ENCODE data around the gene GALR2.

Gene GALR2

DNA sequence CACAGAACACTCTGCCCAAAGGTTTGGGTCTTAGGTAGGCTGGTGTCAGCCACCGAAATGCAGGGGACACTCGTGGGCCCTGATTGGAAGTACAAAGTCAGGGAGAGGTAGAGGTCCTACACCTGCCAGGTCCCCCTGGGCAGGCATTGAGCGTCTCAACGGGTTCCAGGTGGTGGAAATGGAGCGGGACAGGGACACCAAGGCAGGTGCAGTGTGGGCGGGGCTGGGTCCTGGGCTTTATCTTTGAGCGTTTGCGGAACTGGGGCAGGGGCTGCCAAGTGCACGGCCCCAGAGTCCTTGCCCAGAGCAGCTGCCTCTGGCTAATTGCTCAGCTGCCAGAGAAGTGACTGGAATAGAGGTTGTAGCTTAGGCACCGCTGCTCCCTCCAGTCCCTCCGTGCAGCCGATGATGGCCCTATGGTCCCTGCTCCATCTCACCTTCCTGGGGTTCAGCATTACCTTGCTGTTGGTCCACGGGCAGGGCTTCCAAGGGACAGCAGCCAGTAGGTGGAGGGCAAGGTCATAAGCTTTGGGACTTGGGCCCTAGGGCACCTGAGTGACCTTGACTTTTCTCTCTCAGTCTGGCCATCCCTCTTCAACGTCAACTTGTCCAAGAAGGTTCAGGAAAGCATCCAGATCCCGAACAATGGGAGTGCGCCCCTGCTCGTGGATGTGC lies 4.4 kb downstream of the GALR2 start, which contains the start of gene ZACN:
Gene ZACN (plus strand): TSS at position 323 of the 675 bp plus-strand sequence. CDS start 83 bp downstream, at position 406.
- in situ Hi-C loops (cut with HindIII; ENCODE audit: low sequenced_read_pairs) = no loop called here

DNA sequence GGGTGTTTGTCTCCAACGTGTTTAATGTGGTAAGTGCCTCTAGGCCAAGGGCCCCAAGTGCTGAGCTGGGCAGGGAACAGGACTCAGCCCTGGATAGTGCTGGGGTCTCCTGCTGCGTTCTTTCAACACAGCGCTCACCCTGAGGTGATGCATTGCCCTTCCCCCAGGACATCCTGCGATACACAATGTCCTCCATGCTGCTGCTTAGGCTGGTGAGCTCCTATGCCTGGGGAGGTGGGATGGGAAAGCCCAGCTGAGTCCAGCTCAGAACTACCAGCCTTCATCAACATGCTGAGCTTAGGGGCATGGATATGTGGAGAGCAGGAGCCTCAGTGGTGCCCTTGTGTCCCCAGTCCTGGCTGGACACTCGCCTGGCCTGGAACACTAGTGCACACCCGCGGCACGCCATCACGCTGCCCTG lies 5.0 kb downstream of the GALR2 start:
- in situ Hi-C loops (cut with HindIII; ENCODE audit: low sequenced_read_pairs) = no loop called here

DNA sequence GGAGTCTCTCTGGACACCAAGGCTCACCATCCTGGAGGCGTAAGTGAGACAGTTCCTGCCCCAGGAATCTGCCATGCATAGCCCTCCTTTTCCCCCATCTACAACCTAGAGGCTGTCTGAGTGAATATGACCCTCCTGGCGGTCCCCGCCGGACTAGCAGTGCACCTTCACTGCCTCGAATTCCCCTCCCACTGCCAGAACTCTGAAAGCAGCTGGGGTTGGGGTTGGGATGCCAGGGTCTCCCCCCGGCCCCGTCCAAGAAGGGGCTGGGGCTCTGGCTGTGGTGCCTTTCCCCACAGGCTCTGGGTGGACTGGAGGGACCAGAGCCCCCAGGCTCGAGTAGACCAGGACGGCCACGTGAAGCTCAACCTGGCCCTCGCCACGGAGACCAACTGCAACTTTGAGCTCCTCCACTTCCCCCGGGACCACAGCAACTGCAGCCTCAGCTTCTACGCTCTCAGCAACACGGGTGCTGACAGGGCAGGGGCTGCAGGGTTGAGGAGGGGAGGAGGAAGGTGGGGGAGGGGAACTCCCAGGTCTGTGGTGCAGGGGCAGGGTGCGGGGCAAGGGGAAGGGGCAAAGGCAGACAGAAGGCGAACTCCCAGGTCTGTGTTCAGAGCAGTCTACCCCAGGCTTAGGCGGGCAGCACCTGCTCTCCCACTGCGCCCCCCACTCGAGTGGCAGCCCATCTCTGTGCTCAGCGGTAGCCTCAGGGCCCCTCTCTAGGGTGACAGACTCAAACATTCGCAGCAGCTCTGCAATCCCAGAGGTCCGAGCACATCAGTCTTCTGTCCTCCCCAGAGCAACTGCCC lies 5.6 kb downstream of the GALR2 start:
- in situ Hi-C loops (cut with HindIII; ENCODE audit: low sequenced_read_pairs) = no loop called here

DNA sequence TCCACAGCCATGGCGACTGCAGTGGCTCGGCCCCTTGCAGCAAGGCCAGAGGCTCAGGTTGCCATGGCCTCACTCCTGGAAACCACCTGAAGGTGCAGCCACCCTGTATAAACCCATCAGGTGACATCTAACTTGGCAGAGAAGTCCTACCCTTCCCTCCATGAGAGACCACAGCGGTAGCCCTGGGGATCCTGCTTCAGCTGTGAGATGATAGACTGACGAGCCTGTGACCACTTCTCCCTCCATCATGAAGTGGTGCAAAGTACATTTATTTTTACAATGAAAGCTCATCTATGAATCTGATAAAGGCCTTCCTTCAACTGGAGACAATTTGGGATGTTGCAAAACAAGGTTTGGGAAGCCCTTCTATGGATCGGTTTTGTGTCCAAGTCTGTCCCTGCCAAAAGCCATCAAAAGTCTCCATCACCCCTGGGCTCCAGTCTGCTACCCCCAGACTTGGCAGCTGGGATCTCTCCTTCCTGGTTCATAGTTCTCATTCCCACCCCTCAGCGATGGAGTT lies 6.2 kb downstream of the GALR2 start:
- in situ Hi-C loops (cut with HindIII; ENCODE audit: low sequenced_read_pairs) = no loop called here

DNA sequence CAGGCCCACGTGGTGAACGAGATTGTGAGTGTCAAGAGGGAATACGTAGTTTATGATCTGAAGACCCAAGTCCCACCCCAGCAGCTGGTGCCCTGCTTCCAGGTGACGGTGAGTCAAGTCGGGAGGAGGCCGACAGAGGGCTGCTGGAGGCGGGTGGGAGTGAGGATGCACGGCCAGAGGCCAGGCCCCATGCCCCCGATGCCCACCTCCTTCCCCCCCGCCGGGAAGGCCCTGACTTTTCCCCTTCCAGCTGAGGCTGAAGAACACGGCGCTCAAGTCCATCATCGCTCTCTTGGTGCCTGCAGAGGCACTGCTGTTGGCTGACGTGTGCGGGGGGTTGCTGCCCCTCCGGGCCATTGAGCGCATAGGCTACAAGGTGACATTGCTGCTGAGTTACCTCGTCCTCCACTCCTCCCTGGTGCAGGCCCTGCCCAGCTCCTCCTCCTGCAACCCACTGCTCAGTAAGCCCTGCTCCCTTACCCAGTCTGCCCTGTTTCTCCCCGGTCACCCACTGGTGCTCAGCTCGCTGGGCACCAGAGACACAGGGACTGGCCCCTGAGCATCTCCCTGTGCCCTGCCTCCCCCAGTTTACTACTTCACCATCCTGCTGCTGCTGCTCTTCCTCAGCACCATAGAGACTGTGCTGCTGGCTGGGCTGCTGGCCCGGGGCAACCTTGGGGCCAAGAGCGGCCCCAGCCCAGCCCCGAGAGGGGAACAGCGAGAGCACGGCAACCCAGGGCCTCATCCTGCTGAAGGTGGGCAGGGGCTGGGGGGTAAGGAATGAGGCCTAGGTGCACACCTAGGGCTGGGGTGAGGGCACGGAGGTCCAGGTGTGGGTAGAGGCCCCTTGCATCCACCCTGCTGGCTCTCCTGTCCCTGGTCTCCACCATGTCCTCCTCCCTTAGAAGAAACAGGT lies 7.0 kb downstream of the GALR2 start:
- in situ Hi-C loops (cut with HindIII; ENCODE audit: low sequenced_read_pairs) = no loop called here

DNA sequence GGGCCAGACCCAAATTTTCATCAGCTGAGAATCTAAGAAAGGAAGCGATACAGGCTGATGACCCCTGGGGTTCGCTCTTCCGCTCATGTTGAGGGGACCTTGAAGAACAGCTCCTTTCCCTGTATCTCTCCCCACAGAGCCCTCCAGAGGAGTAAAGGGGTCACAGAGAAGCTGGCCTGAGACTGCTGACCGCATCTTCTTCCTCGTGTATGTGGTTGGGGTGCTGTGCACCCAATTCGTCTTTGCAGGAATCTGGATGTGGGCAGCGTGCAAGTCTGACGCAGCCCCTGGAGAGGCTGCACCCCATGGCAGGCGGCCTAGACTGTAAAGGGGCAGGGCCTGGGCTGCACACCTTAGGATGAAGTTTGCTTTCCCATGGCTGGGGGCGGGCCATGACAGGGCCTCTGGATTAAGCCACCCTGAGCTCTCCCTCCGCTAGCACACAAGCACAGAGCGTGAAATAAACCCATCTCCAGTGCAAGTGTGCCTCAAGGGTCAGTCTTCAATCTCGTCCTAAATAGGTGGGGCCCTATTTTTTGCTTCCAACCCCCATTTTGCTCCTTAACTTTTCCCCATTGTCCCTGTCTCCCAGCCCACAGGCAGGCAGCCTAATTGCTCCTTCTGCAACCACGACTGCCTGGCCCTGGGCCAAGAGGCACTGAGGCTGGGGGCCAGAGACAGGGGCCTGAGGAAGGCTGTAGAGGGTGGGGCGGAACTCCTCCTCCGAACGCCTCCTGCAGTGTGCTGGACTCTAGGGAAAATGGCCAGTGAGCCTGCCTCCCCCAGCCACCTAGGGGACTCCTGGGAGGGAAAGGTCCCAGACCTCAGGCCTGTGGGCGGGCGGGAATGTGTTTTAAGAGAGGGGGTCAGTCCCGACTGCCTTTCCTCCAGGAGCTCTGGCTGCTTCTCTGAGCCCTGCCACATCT lies 8.0 kb downstream of the GALR2 start:
- in situ Hi-C loops (cut with HindIII; ENCODE audit: low sequenced_read_pairs) = no loop called here

DNA sequence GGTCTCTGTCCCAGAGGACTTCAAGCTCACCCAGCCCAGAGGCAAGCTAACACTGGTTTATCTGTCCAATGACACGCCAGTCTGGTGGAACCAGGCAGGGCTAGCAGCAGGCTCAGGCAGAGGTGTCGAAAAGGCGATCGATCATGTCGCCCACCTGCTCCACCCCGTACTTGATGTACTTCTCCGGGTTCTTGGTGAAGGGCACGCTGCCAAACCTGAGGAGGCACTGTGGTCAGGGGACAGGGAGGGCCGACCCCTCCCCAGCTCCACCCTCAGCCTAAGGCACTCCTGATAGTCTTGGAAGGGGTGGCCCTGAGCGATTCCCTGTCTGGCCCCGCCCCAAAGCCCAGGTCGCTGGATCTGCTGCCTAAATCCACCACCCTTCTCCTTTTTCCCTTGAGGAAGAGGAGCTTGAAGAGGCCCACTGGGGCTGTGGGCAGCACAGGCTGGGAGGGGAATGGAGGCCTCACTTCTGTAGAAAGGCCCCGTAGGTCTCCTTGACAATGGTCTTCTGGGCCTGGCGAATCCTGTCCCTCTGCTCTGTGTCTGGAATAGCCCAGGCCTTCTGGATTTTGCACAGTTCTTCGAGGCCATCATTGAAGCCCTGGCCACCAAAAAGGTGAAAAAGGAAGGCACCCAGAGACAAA lies 9.1 kb downstream of the GALR2 start:
- in situ Hi-C loops (cut with HindIII; ENCODE audit: low sequenced_read_pairs) = no loop called here

DNA sequence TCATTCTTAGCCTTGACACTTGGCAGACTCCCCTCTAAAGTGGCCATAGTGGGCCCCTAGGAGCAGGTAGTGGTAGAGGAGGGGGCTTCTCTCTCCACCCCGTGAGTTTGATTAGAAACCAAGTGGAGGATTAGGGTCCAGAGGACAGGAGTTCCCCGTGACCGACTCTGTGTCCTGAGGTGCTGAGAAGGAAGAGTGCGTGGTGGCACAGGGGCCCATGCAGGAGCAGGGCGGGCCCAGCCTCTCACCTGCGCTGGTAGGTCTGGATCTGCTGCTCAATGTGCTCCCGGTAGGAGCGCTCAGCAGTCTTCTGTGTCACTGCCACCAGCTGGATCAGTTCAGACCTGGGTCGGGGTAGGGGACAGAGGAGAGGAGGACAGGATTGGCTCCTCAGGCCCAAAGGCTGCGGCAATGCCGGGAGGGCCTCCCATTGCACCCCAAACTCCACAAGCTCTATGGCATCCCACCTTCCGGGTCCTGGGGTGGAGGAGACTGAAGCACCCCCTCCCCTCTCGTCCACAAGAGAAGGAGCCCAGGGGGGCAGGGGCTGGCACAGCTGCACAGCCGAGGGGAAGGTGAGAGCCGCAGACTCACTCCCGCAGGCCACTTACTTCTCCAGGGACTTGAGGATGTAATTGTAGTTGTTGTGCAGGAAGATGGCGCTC lies 10.6 kb downstream of the GALR2 start:
- in situ Hi-C loops (cut with HindIII; ENCODE audit: low sequenced_read_pairs) = no loop called here

DNA sequence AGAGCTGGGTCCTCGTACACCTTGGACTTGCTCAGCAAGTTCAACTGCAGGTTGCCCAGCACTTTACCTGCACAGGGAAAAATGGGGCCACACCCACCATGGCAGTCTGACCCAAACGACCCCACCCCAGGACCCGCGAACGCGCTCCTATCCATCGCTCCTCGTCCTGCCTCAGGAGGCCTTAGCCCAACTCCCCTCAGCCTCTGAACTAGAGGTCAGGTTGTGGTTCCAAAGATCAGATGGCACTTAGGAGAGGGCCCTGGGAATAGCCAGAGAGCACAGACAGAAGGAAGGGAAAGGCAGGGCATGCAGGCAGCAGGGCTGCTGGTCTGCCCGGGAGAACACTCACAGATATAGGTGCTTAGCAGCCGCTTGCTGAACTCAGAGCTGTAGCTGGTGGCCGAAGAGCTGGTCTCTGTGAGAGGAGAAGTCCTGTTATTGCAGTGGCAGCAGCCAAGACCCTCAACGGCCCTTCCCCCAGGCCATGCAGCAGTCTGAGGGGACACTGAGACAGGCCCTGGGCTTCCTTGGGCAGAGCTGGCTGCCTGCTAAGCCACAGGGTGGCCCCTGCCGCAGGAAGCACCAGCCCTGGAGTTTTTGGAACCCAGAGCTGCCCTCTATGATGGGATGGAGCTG lies 11.3 kb downstream of the GALR2 start:
- in situ Hi-C loops (cut with HindIII; ENCODE audit: low sequenced_read_pairs) = no loop called here

DNA sequence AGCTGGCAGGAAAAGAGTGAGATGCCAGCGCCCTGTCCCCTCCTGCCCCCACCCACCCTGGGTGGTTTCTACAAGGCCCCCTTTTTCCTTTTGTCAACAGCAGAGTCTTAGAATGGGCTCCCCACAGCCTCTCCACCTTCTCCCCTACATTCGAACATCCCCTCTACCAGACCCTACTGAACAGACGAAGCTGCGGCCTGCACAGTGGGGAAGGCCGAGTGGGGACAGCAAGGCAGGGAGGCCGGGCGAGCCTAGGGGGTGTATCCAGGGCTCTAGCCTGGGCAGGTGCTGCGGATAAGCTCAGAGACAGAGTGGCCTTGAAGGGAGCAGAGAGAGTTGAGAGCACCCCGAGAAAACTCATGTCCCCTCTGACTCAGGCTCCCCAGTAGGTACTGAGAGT lies 11.8 kb downstream of the GALR2 start:
- in situ Hi-C loops (cut with HindIII; ENCODE audit: low sequenced_read_pairs) = no loop called here

DNA sequence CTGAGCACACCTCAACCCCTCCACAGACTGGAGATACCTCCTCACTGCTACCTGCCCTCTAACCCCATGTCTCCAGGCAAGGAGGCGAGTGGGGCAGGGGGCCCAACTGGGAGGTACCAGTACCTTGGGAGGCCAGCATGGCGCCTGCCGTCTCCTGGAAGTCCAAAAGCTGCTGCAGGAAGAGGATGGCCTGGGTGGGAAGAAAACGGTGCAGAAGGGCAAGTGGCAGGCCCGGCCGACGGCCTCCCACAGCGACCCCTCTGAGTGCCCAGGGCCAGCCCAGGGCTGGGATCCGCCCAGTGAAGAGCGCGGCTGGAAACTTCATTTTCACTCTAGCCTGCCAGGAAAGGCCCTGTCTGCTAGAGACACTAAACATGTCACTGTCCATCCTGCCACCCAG lies 12.9 kb downstream of the GALR2 start:
- in situ Hi-C loops (cut with HindIII; ENCODE audit: low sequenced_read_pairs) = no loop called here

DNA sequence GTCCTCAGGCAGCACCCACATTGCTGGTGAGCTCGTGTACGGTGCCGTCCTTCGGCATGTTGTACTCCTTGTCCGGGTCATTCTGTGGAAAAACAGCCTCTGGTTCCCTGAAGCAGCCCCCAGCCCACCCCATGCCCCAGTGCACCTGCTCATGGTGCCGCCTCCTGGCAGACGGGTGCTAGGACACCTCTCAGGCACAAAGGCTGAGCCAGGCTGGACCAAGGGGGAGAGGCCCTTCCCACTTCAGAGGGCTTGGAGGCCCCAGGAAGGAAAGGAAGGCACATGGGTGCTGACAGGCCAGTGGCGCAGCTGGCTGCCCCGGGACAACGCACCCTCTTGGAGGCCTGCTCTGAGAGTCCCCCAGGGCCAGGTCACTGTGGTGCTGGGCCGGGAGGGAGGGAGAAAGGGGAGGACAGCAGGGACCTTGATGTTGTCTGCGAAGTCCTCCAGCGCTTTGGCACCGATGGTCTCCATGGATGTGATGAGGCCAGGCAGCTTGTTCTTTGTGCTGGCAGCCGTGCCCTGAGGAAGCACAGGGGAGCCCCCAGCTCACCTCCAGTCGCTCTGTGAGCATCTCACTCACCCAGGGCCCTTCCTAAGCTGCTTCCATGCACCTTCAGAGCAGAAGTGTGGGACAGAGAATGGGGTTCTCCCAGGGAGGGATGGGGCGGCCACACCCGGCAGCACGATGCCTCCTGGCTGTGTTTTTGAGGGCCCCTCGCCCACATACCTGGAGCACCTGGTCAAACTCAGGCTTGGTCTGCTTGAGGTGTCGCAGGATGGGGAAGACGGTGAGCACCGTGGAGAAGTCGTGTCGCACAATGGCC lies 13.7 kb downstream of the GALR2 start:
- in situ Hi-C loops (cut with HindIII; ENCODE audit: low sequenced_read_pairs) = no loop called here

DNA sequence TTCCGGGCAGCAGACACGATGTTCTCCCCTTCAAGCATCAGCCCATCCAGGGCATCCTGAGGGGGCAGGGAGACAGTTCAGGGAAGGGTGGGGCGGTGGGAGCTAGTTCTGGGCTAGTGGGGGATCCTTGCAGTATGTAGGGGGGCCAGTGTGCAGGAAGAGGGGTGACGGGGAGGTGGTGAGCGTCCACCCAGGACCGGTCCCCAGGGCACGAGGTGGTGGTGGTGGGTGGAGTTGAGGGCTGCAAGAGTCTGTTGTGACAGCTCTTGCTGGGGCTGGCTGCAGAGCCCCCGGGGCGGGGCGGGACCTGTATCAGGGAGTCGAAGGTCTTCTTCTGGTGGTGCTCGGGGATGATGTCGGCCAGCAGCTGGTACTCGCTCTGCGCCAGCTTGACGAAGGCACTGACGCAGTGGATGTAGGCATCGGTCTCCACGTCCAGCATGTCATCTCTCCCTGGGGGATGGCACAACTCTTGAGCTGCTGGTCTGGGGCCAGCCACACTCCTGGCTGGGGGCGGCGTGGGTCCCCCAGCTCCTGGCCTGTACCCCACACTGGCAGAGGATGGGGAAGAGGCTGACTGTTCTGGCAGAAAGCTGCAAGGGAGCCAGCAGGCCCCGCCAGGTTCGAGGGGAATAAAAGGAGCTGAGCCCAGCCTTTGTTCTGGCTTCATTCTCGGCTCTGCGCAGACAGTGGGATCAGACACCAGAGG lies 14.4 kb downstream of the GALR2 start:
- in situ Hi-C loops (cut with HindIII; ENCODE audit: low sequenced_read_pairs) = no loop called here

DNA sequence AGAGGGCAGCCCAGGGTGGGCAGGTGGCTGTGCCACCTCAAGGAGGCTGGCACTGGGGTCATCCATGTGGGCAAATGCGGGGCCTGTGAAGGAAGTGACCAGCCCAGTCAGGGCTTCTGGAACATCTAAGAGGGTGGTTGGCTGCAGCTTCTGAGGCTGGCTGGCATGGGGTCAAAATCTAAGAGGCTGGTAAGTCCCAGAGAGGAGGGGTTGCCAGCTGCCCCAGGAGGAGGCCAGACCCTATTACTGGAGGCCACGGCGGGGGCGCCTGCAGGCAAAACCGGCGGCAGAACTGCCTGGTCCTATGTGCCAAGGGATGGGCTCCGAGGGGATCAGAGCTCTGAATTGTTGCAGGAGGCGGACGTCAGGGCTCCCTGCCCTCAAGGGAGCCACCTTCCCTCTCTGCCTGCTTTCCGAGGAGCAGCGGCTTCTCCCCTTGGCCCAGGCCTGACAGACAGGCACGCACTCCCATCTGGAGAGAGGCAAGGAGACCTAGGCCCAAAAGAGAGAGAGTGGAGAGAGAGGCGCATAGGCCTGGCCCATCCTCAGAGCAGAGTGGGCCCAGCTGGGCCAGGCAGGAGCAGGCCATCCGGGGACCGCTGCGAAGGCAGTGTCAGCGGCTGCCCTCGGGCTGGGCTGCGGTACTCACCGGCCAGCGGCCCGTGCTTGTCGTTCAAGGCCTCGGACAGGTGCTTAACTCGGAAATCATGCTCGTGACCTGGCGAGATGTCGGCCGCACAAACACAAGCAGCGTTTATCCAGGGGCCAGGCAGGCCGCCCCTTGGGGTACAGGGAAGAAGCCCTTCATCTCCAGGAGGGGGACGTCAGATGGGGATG lies 15.3 kb downstream of the GALR2 start:
- in situ Hi-C loops (cut with HindIII; ENCODE audit: low sequenced_read_pairs) = no loop called here

DNA sequence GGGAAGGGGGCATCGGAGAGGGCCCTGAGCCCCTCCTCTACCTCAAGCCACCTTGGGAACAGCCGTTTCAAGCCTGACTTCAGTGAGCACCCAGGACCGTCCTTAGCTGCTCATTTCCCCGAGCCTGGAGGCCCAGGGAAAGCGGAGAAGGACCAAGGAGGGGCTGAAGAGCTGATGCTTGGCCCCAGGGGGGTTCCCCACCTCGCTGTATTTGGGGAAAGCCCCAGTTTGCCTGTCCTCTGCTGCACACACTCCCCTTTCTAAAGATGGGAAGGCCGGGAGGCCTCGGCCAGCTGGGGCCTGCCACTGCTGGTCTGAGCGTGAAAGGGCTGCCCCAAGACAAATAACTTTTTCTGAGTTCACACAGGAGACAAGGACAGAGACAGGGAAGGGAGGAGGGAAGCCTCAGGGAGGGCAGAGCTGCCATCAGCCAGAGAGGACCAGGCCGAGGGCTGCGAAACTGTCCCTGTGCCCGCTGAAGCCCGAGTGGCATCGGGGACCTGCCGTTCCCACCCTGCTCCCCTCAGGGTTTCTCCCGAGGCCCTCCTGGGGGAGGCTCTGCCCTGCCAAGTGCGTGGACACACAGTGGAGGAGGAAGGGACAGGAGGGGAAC lies 16.0 kb downstream of the GALR2 start:
- in situ Hi-C loops (cut with HindIII; ENCODE audit: low sequenced_read_pairs) = no loop called here

Measured in endothelial cell of hepatic sinusoid (primary cell).